Mucosa of stomach (tissue), 1 donor: ENCODE data around the gene KRT33B.
"Not testable (repeated sequence)": the region's sequence is repeated elsewhere in the genome, so short reads cannot be mapped to it uniquely, and the experiment has no call there.

ENCODE experiments used
- H3K27me3 ChIP-seq: one replicate; pipeline ENCODE4 v1.7.0; 2013; ENCODE audit warnings: mild to moderate bottlenecking, low read length; ENCODE audit not compliant: control insufficient read depth, insufficient read depth
- H3K36me3 ChIP-seq: one replicate; pipeline ENCODE4 v1.7.0; 2013; ENCODE audit warnings: low read length; ENCODE audit not compliant: control insufficient read depth, insufficient read depth
- H3K4me1 ChIP-seq: one replicate; pipeline ENCODE4 v1.7.0; 2013; ENCODE audit warnings: mild to moderate bottlenecking, low read length; ENCODE audit not compliant: control insufficient read depth, insufficient read depth
- H3K4me3 ChIP-seq: one replicate; pipeline ENCODE4 v1.7.0; 2013; ENCODE audit warnings: low read length
- H3K9ac ChIP-seq: one replicate; pipeline ENCODE4 v1.7.0; 2013; ENCODE audit warnings: mild to moderate bottlenecking, low read length, moderate library complexity
- H3K9me3 ChIP-seq: one replicate; pipeline ENCODE4 v1.7.0; 2013; ENCODE audit warnings: mild to moderate bottlenecking, low read length, moderate library complexity; ENCODE audit not compliant: control insufficient read depth
- donor health status: Pancreatic carcinoma.

KRT33B gene

GRCh38 chr17:41360296-41360995 is 9.2 kb downstream of the KRT33B start:
- Histone ChIP-seq H3K4me1 (no peaks in the 10 kb centered on the region), H3K4me3 (no peak overlapping the region), H3K36me3 (no peaks in the 10 kb centered on the region), H3K9me3 (no peaks in the 10 kb centered on the region), H3K9ac (no peak overlapping the region), H3K27me3 (no peaks in the 10 kb centered on the region)

DNA sequence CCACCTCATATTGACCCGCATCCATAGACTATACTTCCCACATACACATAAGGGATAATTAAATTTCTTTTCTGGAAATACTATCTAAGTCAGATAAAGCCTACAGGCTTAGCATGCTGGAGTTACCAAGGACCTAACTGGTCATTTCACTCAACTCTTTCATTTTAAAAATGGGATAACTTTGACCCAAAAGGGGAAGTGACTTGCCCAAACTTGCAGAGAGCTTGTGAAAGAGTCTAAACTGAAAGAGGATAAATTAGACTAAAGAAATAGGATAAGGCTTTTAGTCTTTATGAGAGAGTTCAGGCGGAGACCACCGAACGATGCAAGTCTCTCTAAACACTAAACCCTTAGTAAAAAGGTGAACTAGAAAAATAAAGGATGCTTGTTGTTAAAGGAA is 15.1 kb downstream of the KRT33B start:
- no peaks in the 10 kb centered on the region for H3K4me1 ChIP-seq
- H3K9me3 ChIP-seq, result no peaks in the 10 kb centered on the region
- no peaks in the 10 kb centered on the region for H3K36me3 ChIP-seq
- no peak overlapping the region for H3K9ac ChIP-seq
- no peaks in the 10 kb centered on the region for H3K27me3 ChIP-seq
- no peak overlapping the region for H3K4me3 ChIP-seq

DNA sequence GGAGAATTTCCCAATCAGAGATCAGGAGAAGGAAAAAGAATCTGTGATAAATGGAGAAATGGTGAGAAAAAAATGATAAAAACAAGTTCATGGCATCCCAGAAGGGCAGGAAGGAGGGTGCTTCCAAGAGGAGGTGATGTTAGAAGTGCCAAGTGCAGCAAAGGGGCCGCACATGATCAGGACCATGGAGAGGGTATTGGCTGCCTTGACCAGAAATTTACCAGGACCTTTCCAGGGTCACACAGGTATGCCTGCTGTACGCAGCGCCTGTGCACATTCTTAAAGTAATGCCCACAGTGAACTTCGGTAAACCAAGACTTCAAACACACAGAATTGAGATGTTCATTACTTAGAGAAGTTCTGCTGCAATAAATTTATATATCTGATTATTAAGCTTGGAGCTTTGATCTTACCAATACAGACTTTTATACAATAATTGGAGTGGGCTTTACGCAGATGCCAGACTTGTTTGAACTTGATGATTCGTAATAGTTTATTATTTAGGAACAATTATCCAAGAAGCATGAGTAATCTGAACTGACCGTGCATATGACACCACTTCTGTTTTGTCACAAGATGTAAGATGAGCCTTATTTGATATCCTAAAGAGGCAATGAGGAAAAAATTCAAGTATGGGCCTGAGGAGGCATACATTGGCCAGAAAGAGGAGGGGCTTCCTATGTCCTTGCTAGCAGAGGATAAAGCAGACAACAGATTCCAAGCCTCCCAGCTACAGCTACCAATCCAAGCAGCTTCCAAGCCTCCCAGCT is 16.8 kb downstream of the KRT33B start:
- Histone ChIP-seq H3K4me1 (no peaks in the 10 kb centered on the region), H3K9me3 (no peaks in the 10 kb centered on the region), H3K36me3 (no peaks in the 10 kb centered on the region), H3K4me3 (no peak overlapping the region), H3K9ac (no peak overlapping the region), H3K27me3 (no peaks in the 10 kb centered on the region)

DNA sequence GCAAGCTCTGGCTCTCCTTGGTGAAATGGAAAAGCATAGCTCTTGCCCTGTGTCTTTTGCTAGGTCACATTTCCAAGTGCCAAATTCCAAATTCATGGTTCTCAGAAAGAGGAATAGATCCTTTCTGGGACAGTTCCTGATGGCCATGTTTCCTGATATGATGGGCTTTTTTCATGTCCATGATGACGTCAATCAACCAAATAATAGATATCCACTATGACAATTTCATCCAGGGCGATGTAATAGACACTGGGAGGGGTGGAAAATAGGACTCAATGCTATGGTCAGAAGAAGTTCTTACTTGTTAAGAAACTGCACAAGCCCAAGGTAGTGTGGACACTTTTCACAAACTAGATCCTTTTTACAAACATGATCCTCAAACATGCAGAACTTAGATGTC is 18.4 kb downstream of the KRT33B start:
- Histone ChIP-seq H3K27me3 (no peaks in the 10 kb centered on the region), H3K9ac (no peak overlapping the region), H3K36me3 (no peaks in the 10 kb centered on the region), H3K4me1 (no peaks in the 10 kb centered on the region), H3K4me3 (no peak overlapping the region), H3K9me3 (no peaks in the 10 kb centered on the region)

- not testable (repeated sequence) for H3K27me3 ChIP-seq, H3K4me1 ChIP-seq, H3K9me3 ChIP-seq, H3K4me3 ChIP-seq, H3K9ac ChIP-seq, H3K36me3 ChIP-seq
Measured at GRCh38 chr17:41350381-41350878, 19.2 kb downstream of the KRT33B start, which contains the start of gene KRT33A. TSS of gene KRT33A (minus strand) at chr17:41350828. CDS start at chr17:41350767, 61 bp downstream.

DNA sequence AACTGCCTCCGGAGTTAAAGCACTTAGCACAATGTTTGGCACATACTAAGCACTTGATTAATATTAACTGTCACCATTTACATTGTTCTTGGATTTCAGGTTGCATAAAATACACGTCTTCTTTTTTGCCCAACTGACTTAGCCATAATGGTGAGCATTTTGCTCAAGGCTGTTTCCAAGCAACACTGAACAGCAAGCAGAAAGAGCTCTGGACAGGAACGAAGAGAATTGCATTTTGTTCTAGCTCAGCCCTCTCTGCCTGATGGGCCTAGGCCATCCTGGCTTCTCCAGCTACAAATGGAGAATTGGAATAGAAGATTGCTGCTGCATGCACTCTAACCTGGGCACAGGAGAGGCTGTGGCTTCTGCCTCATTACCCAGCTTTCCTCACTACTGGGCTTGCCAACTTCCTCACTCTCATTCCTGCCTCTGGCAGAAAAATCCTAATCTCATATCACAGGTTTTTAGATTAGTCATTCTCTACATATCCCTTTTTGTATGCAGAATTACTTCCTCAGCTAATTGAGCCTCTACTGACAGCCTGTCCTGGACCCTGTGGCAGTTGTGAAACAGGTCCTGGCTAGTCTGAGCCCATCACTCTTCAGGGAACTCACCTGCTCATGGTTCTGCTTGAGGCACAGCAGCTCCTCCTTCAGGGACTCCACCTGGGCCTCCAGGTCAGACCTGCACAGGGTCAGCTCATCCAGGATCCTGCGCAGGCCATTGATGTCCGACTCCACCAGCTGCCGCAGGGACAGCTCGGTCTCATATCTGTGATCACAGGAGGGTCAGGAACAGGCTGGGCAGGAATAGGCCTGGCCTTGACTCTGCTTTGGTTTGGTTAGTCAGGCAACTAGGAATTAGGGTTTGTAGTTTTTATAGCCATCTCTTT is 21.5 kb downstream of the KRT33B start:
- Histone ChIP-seq H3K27me3 (no peaks in the 10 kb centered on the region), H3K9me3 (no peaks in the 10 kb centered on the region), H3K9ac (no peak overlapping the region), H3K4me1 (no peaks in the 10 kb centered on the region), H3K4me3 (no peak overlapping the region), H3K36me3 (no peaks in the 10 kb centered on the region)

GRCh38 chr17:41346421-41346820 is 23.2 kb downstream of the KRT33B start:
- not testable (repeated sequence) for H3K4me3 ChIP-seq, H3K9me3 ChIP-seq, H3K9ac ChIP-seq, H3K27me3 ChIP-seq, H3K36me3 ChIP-seq, H3K4me1 ChIP-seq

GRCh38 chr17:41345992-41346391 is 23.6 kb downstream of the KRT33B start:
- Histone ChIP-seq H3K27me3 (no peaks in the 10 kb centered on the region), H3K4me1 (no peaks in the 10 kb centered on the region), H3K4me3 (no peak overlapping the region), H3K9ac (no peak overlapping the region), H3K9me3 (no peaks in the 10 kb centered on the region), H3K36me3 (no peaks in the 10 kb centered on the region)

DNA sequence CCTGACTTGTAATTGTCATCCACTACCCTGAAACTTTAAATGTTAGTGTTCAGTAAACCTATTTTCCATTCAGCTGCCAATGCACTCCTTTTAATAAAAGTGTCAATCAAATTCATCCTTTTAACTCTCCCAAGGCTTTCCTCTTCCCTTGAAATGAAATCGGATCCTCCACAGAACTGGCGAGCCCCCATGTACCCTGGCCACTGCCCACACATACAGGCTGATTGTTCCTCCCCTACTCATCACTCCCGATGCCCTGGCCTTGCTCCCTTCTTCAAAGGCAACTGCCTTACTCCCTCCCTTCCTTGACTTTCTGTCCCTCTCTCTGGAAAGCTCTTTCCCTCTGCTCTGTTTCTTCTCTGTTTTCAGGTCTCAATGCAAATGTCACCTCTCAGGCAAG is 26.6 kb downstream of the KRT33B start:
- no peaks in the 10 kb centered on the region for H3K36me3 ChIP-seq
- H3K4me1 ChIP-seq, result peaks cover 5% of the 10 kb centered on the region
- no peaks in the 10 kb centered on the region for H3K9me3 ChIP-seq
- no peak overlapping the region for H3K9ac ChIP-seq
- H3K4me3 ChIP-seq, result no peak overlapping the region
- H3K27me3 ChIP-seq, result no peaks in the 10 kb centered on the region

DNA sequence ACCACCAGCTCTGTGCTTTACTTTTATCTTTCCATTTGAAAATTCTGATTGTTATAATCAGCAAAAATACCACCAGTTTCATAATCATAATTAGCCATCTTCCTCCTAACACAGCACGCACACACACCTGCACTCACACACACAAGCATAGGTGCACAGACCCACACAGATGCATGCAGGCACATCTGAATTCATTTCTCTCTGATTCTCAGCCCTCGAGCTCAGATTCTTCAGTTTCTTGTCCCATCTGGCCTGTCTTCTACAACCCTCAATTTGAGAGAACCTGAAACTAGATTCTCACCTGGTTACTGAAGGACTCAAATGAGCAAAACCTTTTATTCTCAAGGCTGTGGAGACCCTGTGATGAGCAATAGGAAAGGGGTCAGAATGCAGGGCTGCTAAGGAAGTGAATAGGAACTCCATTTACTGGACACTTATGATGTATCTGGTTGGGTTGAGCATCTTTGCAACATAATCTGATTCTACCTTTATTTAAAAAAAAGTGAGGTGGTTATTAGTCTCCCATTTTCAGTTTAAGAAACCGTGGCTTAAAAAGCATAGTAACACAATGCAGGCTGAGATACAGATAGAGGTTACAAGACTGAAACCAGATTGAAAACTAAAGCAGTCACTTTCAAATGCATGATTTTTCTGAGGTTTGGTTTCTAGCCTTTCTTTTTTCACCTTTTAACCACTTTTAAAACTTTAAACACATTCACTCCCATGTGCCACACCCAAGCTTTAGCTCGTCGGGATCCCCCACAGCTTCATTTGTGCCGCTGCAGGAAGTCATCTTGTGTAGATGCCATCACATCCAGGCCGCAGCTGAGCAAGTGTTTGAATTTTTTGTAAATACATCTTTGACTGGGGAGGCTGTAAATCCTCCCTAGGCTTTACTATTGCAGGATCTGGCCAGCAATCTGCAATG is 28.4 kb downstream of the KRT33B start:
- H3K4me3 ChIP-seq, result no peak overlapping the region
- peaks cover 5% of the 10 kb centered on the region for H3K4me1 ChIP-seq
- no peak overlapping the region for H3K9ac ChIP-seq
- H3K36me3 ChIP-seq, result no peaks in the 10 kb centered on the region
- H3K27me3 ChIP-seq, result no peaks in the 10 kb centered on the region
- no peaks in the 10 kb centered on the region for H3K9me3 ChIP-seq

DNA sequence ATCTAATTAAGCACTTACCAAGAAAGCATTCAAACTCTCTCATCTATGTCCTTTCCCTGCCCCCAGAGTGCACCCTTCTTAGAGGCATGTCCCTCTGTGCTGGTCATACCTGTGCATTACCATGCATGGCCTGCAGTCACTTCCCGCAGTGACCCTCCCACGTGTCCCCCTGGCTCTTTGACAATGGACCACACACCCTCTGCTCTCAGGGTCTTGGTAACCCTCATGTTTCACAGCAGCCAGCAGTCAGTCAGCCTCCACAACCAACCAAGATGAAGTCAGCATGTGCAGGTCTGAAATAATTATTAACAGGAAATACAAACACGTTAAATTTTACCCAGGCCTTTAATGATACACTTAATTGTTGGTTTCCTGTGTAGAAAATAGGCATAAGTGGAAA is 29.1 kb downstream of the KRT33B start:
- H3K27me3 ChIP-seq, result peaks cover 2% of the 10 kb centered on the region
- H3K4me3 ChIP-seq, result no peak overlapping the region
- no peaks in the 10 kb centered on the region for H3K36me3 ChIP-seq
- H3K9ac ChIP-seq, result no peak overlapping the region
- H3K4me1 ChIP-seq, result peaks cover 5% of the 10 kb centered on the region
- H3K9me3 ChIP-seq, result no peaks in the 10 kb centered on the region
